ENCODE data around the gene SGMS1. TPM values are rescaled to one million over a fixed set of nuclear protein-coding genes. Genes with fewer than 3 reads are reported as not detected.

Gene SGMS1
- total RNA-seq, 1 donor from 2014 or later: 50.8 TPM

DNA sequence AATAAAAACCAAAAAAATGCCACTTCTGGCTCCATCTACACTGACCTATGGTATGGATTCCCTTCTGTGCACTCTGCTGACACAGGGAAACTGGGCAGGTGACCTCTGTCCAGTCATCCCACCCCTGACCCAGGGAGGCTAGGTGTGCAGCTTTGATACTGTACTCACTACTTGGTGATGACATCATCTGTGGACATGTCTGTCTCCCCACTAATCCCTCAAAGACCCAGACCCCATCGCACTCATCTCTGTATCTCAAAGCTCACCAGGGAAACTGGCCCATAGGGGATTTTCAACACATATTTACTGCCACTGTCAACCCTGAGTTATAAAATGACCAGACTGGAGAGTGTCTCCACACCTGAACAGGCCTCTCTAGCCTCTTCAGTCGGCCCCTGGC is 10.6 kb downstream of the SGMS1 start:
- no peak for DNase-seq (ENCODE audit: low read depth in 2 of 2)

DNA sequence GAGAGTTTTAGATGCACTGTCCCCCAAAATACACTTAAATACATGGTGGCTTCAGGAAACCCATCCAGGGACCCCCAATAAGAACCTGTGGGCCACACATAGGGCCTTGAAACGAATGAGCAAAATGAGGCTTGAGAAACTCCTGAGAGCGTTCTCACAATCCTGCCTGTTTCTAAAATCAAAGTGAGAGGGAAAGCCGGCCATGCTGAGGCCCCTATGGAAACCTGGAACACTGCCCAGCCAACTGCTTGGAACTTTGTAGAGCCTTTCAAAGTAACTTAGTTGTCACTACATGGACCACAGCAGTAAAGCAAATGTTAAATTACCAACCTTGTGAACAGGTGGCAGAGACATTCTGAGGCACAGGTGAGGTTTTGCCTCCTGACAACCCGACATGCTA is 13.4 kb downstream of the SGMS1 start:
- DNase-seq (ENCODE audit: low read depth in 2 of 2): no peak

DNA sequence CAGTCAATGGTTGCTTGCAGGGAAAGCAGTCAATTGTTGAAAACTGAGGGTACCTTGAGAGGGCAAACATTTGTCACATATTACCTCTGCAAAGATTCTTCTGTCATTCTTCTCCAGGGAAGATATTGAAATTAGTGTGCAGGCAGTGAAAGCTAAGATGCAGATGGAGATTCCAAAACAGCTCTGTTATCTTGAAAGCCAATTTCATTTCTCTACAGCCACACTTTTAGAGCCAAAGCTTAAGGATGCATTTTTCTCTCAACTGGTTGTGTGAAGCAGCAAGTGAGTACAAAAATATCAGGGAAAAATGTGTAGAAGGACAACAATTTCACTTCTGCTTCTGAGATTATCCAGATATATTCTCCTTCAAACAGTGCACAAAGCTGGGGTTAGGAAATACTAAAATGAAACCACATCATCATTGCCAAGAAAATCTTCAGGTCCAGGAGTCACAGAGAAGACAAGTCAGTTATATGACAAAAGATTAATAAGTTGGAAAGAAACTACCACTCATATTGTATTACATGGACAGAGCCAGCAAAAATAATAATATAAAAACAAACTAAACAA is 16.3 kb downstream of the SGMS1 start:
- DNase-seq (ENCODE audit: low read depth in 2 of 2): no peak

DNA sequence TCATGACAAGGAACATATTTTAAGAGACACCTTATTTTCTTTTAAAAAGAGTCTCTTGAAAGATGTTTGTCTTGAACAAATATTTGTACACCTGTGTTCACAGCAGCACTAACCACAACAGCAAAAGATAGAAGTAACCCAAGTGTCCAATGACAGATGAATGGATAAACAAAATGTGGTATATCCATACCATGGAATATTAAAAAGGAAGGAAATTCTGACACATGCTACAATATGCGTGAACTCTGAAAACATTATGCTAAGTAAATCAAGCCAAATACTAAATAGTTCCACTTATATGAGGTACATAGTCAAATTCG is 17.8 kb downstream of the SGMS1 start:
- DNase-seq (ENCODE audit: low read depth in 2 of 2): no peak

DNA sequence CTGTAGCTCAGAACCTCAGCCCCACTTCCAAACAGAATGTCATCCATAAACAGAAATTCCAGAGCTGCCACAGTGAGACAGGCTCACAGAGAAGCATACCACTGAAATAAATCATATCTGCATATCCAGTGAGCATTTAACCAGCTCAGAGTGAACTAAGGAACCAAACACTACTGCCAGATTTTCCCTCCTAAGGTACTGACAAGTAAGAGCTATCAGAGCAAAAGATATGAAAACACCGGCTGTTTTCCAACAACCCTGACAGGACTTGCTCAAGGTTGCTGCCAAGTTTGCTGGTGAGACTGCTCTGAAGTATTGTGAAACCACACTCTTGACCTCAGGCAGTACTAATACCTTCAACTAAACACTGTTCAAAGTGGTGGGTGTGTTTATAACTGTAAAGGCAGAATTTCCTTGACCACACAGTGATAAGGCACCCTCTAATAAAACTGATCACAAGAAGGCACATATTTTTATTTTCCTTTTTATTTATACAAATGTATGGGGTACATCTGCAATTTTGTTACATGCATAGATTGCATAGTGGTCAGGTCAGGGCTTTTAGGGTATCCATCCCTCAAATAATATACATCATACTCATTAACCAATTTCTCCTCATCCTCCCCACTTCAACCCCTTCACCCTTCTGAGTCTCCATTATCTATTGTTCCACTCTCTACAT is 18.3 kb downstream of the SGMS1 start:
- peak in 1 of 2 donors; percentile 36 for DNase-seq (ENCODE audit: low read depth in 2 of 2)

DNA sequence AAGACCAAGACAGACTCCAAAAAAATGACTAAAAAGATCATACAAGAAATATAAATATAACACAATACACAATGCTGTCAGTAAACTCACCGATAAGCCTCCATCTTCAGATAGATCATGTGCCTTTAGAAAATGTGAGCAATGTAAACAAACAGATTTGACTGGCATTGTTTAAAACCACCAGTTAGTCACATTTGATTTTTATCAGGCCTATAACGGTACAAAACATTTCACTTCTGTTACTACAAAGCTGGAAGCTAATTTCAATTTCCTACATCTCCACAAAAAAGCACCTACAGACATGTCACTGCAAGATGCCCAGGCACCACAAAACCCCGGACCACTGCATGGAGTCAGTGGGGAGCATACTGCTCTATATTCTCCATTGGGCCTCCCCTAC is 18.9 kb downstream of the SGMS1 start:
- DNase-seq (ENCODE audit: low read depth in 2 of 2): peak in 1 of 2 donors; percentile 19

DNA sequence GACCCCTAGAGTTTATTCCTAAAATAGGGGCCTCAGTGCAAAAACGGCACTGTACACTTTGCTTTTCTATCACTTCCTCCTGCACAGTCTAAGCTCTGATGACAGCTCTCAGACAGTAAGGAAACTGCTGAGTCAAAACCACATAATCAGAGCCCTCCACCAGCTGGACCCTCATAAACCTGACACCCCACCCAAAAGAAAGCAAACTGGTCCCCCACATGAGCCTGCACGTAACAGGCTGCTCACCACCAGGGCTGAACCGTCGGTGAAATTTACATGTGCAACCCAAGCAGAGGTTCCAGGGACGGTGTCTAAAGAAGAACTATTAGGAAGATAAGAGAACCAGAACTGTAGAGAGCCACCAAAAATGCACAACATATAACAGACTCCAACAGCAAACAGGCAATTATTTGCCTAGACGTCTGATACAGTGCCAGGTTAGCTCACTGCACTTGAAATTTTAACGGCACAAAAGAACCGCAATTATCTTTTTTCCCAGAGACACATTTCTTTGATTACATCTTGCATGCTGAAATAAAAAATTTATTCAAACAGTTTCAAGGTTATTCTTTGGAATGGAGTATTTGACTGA is 19.6 kb downstream of the SGMS1 start:
- no peak for DNase-seq (ENCODE audit: low read depth in 2 of 2)

DNA sequence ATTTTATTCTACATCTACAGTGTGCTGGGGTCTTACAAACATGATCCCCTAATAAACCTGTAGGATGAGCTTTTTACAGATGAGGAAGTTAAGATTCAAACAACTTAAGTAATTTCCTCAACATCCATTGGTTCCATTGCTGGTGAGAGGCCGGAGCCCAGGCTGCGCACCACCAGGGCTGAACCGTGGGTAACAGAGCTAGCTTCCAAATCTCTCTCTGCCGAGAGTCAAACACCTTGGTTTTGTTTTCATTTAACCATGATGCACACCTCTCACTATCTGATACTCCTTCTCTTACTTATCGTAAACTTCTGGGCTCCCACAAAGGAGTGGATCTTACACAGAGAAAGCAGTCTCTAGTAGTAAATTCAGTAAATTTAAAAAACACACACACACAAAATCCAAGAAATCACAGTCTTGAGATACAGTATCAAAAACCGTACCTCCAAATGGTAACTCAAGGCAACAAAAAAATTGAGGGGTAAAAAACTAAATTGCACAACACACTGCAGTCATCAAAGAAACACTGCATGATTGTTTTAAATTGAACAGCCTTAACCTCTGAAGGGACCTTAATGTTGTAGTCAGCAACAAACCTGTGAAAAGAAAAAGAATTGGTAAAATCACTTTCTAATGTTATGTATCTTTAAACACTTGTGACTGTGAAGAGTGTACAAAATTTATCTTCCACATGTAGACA is 20.5 kb downstream of the SGMS1 start:
- DNase-seq (ENCODE audit: low read depth in 2 of 2): no peak

DNA sequence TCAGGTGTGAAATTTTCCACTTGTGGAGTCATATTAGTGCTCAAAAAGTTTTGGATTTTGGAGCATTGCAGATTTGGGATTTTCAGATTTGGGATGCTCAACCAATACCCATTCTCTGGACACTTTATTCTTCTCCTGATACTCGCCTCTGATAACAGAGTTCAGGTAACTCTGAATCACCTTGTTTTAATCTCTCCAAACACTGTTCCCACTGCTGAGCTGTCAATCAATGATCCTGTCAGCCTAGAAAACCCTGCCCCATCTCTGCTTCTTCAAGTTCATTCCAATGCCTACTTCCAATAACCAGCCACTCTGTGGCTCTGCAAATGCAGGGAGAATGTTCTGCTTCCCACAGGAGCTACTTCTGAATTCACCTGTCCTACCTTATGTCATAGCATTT is 21.8 kb downstream of the SGMS1 start:
- DNase-seq (ENCODE audit: low read depth in 2 of 2): no peak

DNA sequence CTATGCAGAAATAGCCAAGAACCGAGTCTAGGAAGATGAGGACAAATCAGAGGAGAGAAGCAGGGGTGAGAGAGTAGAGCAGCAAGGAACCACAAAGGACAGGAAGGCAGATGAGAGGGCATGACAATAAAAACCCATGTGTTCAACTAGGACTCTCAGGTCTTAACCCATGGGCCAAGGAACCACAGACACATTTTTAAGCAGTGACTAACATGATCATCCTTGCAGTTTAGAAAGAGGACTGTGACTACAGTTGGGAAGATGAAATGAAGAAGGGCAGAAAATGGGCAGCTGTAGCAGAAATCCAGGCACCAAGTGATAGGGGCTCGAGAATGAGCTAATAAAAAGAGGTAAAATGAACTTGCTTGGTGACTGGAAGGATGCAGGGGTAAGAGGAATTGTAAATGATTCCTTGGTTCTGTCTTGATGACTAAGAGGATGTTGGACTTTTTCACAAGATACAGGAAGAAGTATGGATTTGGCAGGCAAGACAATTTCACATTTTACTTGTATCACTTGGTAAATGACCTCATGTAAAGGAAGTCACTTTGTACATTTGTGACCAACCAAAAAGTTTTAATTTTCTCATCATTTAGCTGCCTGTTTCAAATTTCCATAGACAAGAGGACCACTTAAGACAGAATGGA is 22.8 kb downstream of the SGMS1 start:
- DNase-seq (ENCODE audit: low read depth in 2 of 2): no peak

DNA sequence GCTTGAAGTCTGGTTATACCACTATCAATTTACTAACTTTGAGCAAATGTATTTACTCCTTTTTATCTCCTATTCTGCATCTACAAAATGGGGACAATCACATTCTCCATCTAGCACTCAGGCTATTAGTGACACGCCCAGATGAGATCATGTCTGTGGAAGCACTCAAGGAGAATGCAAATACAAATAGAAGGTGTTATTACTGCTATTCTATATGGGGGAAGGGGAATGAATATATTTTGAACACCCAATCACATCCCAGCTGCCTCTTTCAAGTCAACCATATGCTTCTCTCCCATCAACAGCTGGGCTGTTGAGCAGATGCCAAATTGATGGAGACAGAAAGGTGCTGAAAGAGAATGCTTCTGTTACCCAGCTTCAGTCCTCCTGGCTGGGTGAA is 23.5 kb downstream of the SGMS1 start:
- DNase-seq (ENCODE audit: low read depth in 2 of 2): no peak

DNA sequence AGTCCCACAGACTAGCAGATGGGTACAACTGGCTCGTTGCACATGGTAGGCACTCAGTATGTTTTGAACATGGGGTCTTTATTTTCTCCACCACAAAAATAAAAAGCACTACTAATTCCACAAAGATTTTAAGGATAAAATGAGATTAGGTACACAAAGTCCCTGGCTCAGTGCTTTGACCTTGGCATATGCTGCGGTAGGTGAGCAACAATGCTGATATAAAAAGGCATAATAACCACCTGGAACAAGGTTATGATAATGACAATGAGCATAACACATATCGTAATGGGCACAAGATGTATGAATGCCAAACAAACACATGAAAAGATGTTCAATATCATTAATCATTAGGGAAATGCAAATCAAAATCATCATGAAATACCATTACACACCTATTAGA is 26.9 kb downstream of the SGMS1 start:
- no peak for DNase-seq (ENCODE audit: low read depth in 2 of 2)

DNA sequence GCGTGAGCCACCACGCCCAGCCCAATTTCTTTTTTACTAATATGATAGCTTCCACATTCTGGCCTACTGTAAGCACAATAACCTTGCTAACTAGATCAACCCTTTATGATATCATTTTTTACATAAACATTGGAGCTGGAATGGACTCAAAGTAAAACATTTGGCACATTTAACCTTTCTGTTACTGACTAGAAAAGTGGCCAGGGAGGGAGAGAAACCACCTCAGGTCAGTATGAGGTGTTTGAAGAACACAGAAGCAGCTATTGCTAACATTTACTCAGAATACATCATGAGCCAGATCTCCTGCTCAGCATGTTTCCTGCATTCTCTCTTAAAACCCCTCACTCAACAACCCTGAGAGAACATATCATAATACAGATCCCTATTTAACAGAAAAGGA is 27.3 kb downstream of the SGMS1 start:
- peak in 1 of 2 donors; percentile 28 for DNase-seq (ENCODE audit: low read depth in 2 of 2)

DNA sequence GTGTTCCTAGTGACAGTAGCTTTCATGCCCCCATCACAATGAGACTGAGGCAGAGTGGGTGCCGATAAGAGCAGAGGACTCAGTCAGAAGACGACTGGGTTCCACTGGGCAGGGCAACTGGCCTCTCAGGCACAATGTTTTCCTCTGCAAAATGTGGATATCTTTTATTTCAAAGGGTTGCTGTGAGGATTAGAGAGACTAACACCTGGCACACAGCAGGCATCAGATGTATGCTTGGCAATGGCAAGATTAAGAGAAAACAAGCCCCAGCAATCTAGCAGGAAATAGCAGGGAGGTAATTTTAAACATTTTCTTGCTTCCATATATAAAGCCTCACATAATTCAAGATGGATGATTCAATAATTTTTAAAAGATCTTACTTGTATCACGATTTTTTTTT is 28.0 kb downstream of the SGMS1 start:
- DNase-seq (ENCODE audit: low read depth in 2 of 2): no peak

DNA sequence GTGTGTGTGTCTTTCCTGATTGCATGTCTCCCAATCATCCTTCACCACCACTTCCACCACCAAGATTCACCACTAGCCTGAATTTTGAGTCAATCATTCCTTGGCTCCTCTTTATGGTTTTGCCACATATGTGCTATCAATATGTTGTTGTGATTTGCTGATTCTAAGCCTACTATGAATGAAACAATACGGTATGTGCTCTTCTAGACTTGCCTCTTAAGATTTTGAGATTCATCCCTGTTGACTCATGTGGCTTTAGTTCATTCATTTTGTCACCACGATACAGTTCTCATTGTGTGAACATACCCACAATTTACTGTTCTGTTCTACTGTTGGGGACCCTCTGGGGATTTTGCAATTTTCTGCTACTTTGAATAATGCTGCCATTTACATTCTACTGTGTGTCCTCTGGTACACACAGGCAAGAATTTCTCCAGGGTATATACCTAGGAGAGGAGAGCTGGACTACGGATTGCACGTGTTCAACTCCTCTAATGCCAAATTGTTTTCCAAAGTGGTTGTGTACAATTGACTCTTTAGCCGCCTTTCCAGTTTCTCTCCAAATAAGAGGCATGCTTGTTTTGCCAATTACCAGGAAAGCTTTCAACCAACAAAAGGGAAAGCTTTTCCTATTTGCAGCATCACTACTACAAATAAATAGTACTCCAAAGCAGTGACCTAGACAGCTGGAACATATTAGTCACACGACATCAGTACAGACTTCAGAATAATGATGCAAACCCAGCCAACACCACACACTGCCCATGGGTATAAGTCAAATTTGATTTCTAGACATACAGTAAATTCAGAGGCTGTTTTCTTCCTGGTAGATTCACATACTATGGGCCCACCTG is 30.0 kb downstream of the SGMS1 start:
- DNase-seq (ENCODE audit: low read depth in 2 of 2): peak; percentile 36

DNA sequence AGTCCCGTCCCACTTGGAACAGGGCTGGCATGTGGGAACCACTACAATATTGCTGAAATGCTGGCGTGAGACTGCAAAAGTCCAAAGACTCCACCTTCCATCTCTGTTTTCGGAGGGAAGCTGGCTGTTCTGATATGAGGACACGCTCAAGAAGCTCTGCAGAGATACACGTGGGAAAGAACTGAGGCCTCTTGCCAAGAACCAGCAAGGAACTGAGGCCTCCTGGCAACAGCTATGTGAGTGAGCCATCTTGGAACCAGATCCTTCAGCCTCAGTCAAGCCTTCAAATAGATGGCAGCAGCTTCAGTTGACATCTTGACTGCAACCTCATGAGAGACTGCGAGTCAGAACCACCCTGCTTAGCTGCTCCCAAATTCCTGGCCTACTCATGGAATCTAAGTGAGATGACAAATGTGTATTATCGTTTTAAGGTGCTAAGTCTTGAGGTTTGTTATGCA is 30.8 kb downstream of the SGMS1 start:
- no peak for DNase-seq (ENCODE audit: low read depth in 2 of 2)

DNA sequence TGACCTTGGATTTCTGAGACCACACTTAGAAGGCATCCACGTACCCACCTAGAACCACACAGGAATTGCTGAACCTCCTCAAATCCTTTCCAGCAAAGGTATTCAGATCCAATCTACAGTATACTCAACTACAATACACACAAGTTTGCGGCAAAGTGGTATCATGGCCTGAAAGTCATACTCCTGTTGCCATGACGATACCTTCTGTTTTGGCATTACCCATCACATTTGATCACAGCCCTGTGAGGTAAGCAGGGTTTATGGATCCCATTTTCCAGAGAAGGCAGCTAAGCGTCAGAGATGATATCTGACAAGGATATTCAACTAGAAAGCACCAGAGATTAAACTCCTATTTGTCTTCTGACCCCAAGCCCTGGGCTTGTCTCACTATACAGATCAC is 32.8 kb downstream of the SGMS1 start:
- DNase-seq (ENCODE audit: low read depth in 2 of 2): no peak

DNA sequence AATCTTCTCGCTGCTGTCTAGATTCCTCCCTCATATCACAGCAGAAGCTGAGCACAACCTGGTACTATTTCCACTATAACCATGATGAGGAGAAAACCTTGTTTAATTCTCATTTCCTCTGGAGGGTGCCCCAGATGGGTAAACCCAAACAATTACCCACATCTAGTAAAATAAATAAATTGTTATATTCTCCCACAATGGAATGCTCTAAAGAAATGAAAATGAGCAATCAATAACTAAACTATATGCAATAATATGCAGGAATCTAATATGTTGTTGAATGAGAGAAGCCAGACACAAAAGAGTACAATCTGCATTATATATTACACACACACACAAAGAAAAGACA is 37.0 kb downstream of the SGMS1 start:
- no peak for DNase-seq (ENCODE audit: low read depth in 2 of 2)

DNA sequence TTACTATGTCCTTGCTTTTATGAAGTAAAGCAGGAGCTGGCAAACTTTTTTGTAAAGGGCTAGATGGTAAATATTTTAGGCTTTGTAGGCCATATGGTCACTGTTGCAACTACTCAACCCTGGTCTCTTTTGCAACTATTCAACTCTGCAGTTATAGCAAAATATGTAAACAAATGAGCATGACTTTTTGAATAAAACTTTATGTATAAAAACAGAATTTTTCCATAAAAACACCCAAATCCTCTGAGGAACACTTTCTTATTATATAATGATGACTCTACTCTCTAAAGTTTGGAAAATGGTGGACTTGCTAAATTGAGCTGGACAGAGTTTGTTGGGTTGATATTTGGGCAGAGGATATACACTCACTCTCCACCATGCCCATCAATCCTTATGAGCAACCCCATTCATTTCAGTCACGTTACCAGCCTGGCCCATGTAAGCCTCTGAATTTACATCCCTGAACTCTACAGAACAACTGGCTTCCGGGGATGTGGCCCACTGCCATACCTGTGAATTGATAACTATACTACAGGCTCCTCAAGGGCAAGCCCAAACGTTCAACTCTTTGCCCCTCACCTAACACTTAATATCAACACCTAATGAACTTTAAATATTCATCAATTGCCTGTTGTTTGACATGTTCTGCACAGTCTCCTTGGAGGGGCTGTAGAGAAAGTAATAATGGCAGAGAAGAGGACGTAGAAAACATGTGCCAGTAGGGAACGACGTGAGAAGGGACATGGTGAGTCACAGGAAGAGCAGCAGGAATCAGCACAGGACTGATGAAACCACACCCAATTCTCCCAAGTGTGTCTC is 37.6 kb downstream of the SGMS1 start:
- DNase-seq (ENCODE audit: low read depth in 2 of 2): peak in 1 of 2 donors; percentile 52
